GM15510 (cell line): ENCODE measurements around the gene SEC22A.

ENCODE experiments used
- POLR2A ChIP-seq: IDR thresholded peaks from 3 replicates; pipeline ENCODE4 v1.6.1; 2011; ENCODE audit warnings: borderline replicate concordance; ENCODE audit not compliant: insufficient read length; ENCODE audit errors: extremely low read depth

The SEC22A gene

GRCh38 chr3:123286308-123287023, 84.7 kb downstream of the SEC22A start:
- TF ChIP-seq POLR2A = no peak

DNA sequence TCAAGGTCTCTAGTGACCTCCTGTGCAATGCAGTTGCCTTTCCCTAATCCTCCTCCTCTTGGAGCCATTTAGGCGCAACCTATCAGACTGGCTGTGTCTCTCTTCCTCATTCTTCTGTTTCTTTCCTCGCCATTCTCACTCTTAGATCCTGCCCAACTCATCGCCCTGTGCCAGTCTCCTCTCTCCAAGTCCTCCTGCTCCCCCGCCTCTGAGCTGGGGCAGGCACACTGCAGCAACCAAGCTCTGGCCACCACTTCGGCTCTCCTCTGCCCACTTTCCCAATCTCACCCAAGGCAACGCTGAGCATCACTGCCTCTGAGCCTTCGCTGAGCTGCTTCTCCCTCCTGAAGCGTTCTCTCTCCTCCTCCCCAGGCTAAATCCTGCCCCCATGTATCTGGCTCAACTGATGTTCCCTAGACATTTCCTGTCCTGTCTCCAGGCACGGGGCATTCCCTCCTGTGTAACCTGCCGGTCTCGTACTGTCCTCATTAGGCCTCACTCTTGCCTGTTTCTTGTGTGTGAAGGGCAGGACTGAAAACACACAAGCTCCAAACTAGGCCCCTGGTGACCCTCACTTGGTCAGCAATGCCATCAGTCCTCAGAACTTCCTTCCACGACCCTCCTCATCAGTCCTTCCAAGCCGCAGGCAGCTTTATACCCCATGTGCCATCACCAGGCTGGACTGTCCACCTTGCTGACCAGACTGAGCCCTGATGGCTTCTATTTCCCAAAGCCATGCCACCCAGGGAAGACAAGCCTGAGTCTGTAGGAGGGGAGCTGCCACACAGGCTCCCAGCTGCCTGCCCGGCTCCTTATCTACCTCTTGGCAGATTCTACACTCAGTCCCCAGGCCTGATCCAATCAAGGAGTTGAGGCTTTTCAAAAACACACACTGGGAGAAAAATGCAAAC, 85.6 kb downstream of the SEC22A start:
- TF ChIP-seq POLR2A = no peak

DNA sequence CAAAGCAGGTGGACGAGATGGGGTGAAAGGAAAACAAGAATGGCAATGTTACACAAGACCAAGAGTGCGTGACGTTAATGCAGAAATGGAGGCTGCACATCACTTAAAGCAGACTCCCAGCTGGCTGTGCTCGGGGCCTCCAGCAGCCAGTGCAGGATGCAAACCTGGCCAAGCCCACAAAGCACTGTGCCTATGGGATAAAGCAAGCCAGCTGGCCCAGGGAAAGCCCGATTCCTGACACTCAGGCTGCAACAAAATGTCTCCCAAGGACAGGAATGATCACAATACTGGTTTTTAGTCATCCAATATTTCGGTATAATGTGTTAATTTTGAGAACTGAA, 86.2 kb downstream of the SEC22A start:
- TF ChIP-seq POLR2A = no peak

DNA sequence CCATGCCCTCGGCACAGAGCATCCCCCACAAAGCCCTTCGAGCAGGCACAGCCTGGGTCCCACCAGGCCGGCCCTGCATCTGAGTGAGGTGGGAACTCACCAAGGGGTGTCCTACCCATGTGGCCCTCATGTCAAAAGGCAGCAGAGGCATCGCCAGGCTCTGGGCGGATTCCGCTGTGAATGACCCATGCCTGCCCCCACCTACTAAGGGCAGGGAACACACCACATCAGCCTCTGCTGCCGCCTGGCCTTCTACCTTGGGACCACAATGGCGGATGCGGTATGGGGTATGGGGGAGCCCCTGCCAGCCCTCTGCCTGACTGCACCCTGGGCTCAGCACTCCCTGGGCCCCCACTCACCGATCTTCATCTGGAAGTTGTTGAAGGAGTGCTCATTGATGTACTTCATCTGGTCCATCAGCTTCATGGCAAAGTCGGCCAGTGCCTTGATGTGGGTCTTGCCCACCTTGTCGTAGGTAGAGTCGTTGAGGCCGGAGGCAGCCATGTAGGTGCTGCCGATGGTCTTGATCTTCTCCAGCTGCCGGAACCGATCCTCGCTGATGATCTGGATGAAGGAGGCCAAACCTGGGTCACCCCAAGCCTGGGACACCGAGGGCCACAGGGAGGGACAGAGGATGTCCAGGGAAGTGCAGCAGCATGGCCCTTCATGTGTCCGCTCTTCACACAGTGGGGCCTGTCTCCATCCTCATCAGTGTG, 87.8 kb downstream of the SEC22A start:
- TF ChIP-seq POLR2A = no peak

- no peak for TF ChIP-seq POLR2A
Observed at GRCh38 chr3:123290107-123290930, 88.6 kb downstream of the SEC22A start.

- TF ChIP-seq POLR2A = no peak
Observed at GRCh38 chr3:123290962-123291361, 89.2 kb downstream of the SEC22A start.

DNA sequence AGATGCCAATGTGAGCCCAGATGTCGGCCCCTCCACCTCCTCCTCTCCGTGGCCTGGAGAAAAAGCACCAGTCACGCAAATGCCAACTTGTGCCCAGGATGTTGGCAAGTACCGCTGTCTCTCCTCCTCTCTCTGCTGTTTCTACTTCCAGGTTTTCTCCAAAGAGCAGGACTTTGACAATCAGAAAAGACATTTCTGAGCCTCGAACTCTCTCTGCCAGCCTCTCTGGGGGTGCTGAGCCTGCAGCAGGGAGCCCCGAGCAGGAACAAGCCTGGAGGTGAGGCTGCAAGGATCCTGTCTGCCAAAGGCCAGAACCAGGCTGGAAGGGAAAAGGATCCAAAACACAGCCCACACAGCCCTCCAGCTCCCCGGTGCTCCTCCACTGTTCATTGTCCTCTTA, 89.7 kb downstream of the SEC22A start:
- no peak for TF ChIP-seq POLR2A

DNA sequence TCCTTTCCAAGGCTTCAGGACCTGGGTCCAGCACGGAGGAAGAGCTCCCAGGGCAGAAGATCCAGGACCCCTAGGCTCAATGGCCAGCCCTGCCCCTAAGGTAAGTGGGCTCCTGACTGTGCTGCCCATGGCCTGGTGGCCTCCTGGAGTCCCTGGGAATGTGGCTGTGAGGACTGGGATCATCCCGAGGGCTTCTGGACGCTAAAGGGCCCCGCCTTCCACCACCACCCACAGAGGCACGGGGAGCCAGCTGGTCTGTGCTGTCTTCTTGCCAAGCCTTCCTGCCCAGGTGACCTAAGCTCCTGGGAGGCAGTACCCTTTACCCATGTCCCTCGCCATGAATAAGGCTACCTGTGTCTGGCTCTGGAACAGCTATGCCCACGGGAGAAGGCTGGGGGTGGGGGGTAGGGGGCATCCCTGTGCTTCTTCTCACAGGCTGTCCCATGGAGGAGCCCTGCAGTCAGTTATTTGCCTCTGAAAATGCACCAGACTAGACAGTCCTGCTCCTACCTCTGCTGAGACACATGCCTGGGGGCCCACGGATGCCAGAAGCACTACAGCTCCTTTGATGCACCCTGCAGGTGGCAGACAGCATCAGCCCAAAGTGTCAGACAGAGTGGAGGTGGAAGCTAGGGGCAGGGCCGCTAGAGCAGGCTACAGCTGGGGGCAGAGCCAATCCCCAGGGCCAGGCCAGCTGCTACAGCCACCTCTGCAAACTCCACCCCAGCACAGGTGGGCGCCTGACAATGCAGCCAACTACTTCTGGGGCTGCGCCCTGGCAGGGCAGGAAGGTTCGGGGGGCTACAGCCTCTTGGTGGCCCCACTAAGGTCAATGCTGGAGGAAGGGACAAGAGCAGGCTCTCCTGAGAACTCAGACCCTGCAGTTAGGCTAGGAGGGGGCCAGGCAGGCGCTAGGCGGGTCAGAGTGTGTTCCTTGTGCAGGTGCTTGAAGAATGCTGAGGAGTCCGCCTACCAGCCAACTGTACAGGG, 90.9 kb downstream of the SEC22A start:
- TF ChIP-seq POLR2A = no peak

DNA sequence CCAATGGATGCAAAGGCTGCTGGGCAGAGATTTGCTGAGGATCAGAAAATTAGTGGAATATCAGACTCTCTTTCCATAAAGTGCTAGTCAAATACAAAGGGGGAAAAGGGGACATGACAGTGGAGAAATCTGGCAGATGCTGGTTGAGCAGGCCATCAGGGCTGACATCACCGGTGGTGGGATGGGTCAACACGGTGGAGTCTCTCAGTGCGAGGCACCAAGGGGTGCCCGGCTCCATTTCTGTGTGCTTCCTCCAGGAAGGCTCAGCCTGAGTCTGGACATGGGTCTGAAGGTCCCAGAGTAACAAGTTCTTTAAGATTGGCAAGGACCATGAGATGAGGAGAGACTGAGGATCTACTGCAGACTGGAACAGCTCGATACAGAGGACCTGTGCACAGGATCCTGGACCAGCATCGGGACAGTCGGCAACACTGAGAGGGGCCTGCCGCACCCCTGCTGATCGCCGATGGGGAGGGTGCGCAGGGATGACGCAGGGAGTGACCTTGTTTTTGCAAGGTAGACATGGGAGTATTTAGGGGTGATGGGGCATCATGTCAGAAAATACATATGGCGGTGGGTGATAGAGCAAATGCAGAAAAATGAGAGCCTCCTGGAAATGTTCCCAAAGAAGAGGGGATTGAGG, 92.7 kb downstream of the SEC22A start:
- TF ChIP-seq POLR2A = no peak

DNA sequence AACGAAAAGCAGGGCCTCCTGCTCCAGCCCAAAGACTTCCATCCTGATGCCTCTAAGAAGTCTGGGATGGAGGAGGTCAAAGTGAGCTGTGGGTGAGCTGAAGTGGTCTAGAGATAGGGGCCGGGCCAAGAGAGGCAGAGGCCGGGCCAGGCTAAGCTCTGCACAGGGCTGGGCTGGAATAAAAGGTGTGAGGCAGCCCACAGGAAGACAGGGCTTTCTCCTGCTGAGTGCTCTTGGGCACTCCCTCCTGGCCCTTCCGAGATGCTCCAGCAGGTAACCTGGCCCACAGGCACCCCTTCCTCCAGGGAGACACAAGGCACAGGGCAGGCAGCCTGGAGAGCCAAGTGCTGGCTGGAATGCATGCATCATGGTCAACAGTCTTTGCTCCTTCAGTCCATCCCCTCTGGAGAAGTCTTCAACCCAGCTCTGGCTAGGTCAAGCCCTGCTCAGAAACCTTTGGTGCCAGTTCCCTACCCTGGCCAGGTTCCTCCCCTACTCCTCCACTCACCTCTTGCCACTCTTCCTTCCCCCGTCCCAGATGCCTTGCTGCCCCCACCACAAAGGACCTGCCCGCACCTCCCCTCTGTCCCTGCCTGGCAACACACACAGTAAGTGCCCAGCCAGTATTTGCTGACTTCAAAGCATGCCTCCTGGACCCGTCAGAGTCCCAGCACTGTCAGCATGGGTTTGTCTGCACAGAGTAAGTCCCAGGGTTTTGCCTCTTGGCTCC, 93.6 kb downstream of the SEC22A start:
- TF ChIP-seq POLR2A = no peak

DNA sequence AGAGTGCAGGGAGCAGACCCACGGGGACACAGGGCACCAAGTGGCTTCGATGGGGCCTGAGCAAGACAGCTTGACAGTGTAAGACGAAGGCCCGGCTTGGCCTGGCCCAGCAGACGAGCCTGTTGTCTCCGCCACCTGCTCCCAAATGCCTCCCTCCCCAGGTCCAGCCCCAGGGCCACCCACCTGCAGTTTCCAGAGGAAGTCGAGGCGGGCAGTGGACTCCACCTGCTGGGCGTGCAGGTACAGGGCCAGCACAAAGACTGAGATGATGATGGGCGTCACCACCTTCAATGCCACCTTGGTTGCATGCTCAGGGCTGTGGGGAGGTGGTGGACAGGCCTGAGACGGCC, 94.1 kb downstream of the SEC22A start:
- TF ChIP-seq POLR2A = no peak

GRCh38 chr3:123296261-123296660, 94.5 kb downstream of the SEC22A start:
- no peak for TF ChIP-seq POLR2A

GRCh38 chr3:123296836-123297626, 95.3 kb downstream of the SEC22A start:
- TF ChIP-seq POLR2A = no peak

DNA sequence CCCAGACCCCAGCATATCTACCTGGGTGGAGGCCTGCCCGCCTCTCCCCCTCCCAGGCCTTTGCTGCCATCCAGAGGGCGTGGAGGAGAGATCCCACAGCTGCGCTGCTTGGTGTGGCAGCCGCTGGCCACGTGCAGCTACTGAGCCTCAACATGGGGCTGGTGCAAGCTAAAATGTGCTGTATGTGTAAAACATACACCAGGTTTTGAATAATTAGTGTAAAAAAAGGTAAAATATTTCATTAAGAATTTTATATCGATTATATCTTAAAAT, 95.8 kb downstream of the SEC22A start:
- TF ChIP-seq POLR2A = no peak
